ENCODE measurements around the gene SFMBT1. TPM values are rescaled to one million over a fixed set of nuclear protein-coding genes. Genes with fewer than 3 reads are reported as not detected.

Gene SFMBT1
- total RNA-seq, 1 experiment from 2014 or later: 11.8 TPM

GRCh38 chr3:53032609-53033008 is 13.3 kb downstream of the SFMBT1 start:
- no peaks in the 10 kb centered on the region for H3K9me3 Mint-ChIP-seq (ENCODE audit: unreplicated experiment)
- no peaks in the 10 kb centered on the region for H3K27me3 Mint-ChIP-seq (ENCODE audit: insufficient read depth, unreplicated experiment)
- H3K36me3 Mint-ChIP-seq (ENCODE audit: insufficient read depth, unreplicated experiment): no peaks in the 10 kb centered on the region
- no TSS peak for BruUV-seq (replicated peaks)
- no peak overlapping the region for H3K27ac Mint-ChIP-seq (ENCODE audit: low read depth, unreplicated experiment)
- no peak overlapping the region for H3K4me3 Mint-ChIP-seq (ENCODE audit: unreplicated experiment)
- intact Hi-C loops (cut with micrococcal nuclease): no loop called here
- DNase-seq (ENCODE audit: unreplicated experiment): no peak
- ChIA-PET POLR2A (interaction anchor here (0.8 to 4.3 kb wide), 2 partner anchors 12 to 48 kb away, joined by 3 to 25 read pairs; partner anchors contain the start of gene SFMBT1), CTCF (interaction anchor here (0.8 kb wide), 1 partner anchor 11 kb away, joined by 5 read pairs; no protein-coding TSS in a partner anchor)
- no peak for TF ChIP-seq CTCF (IDR thresholded peaks at IDR 0.05; ENCODE audit: unreplicated experiment)
- H3K4me1 Mint-ChIP-seq (ENCODE audit: insufficient read depth, unreplicated experiment): peaks cover 6% of the 10 kb centered on the region

GRCh38 chr3:53030619-53031449 is 15.0 kb downstream of the SFMBT1 start:
- no TSS peak for BruUV-seq (replicated peaks)
- ChIA-PET CTCF (no interaction called here), POLR2A (interaction anchor here (0.6 to 4.3 kb wide), 3 partner anchors 9 to 51 kb away, joined by 3 to 25 read pairs (median 3); partner anchors contain the start of gene SFMBT1)
- Mint-ChIP-seq H3K27me3 (ENCODE audit: insufficient read depth, unreplicated experiment) (no peaks in the 10 kb centered on the region), H3K36me3 (ENCODE audit: insufficient read depth, unreplicated experiment) (no peaks in the 10 kb centered on the region), H3K4me3 (ENCODE audit: unreplicated experiment) (no peak overlapping the region), H3K9me3 (ENCODE audit: unreplicated experiment) (no peaks in the 10 kb centered on the region), H3K27ac (ENCODE audit: low read depth, unreplicated experiment) (no peak overlapping the region), H3K4me1 (ENCODE audit: insufficient read depth, unreplicated experiment) (peaks cover 6% of the 10 kb centered on the region)
- DNase-seq (ENCODE audit: unreplicated experiment): peak; percentile 24
- intact Hi-C loops (cut with micrococcal nuclease): no loop called here
- TF ChIP-seq CTCF (IDR thresholded peaks at IDR 0.05; ENCODE audit: unreplicated experiment): no peak

GRCh38 chr3:53028641-53029040 is 17.2 kb downstream of the SFMBT1 start:
- no TSS peak for BruUV-seq (replicated peaks)
- Mint-ChIP-seq H3K4me1 (ENCODE audit: insufficient read depth, unreplicated experiment) (peaks cover 6% of the 10 kb centered on the region), H3K27me3 (ENCODE audit: insufficient read depth, unreplicated experiment) (no peaks in the 10 kb centered on the region), H3K4me3 (ENCODE audit: unreplicated experiment) (no peak overlapping the region), H3K36me3 (ENCODE audit: insufficient read depth, unreplicated experiment) (no peaks in the 10 kb centered on the region), H3K9me3 (ENCODE audit: unreplicated experiment) (no peaks in the 10 kb centered on the region), H3K27ac (ENCODE audit: low read depth, unreplicated experiment) (no peak overlapping the region)
- intact Hi-C loops (cut with micrococcal nuclease): no loop called here
- CTCF ChIA-PET: interaction anchor here (0.6 to 2.0 kb wide), 3 partner anchors 8 to 251 kb away, joined by 3 to 11 read pairs (median 4); no protein-coding TSS in a partner anchor
- TF ChIP-seq CTCF (IDR thresholded peaks at IDR 0.05; ENCODE audit: unreplicated experiment): no peak
- POLR2A ChIA-PET: no interaction called here
- DNase-seq (ENCODE audit: unreplicated experiment): no peak

GRCh38 chr3:53027254-53027844 is 18.5 kb downstream of the SFMBT1 start:
- no peaks in the 10 kb centered on the region for H3K27me3 Mint-ChIP-seq (ENCODE audit: insufficient read depth, unreplicated experiment)
- no peak overlapping the region for H3K4me3 Mint-ChIP-seq (ENCODE audit: unreplicated experiment)
- ChIA-PET CTCF (interaction anchor here (0.6 to 2.0 kb wide), 4 partner anchors 9 to 339 kb away, joined by 3 to 11 read pairs (median 4); no protein-coding TSS in a partner anchor), POLR2A (interaction anchor here (0.7 to 1.5 kb wide), 4 partner anchors 11 to 28 kb away, joined by 3 to 4 read pairs (median 3); partner anchors contain the start of gene SFMBT1)
- BruUV-seq (replicated peaks): no TSS peak
- no peaks in the 10 kb centered on the region for H3K9me3 Mint-ChIP-seq (ENCODE audit: unreplicated experiment)
- intact Hi-C loops (cut with micrococcal nuclease): no loop called here
- no peak overlapping the region for H3K27ac Mint-ChIP-seq (ENCODE audit: low read depth, unreplicated experiment)
- H3K36me3 Mint-ChIP-seq (ENCODE audit: insufficient read depth, unreplicated experiment): no peaks in the 10 kb centered on the region
- TF ChIP-seq CTCF (IDR thresholded peaks at IDR 0.05; ENCODE audit: unreplicated experiment): no peak
- peaks cover 6% of the 10 kb centered on the region for H3K4me1 Mint-ChIP-seq (ENCODE audit: insufficient read depth, unreplicated experiment)
- DNase-seq (ENCODE audit: unreplicated experiment): no peak

Measured in MCF 10A (cell line).